Measurements from ENCODE around the gene HOXD12.

Gene HOXD12

GRCh38 chr2:176085861-176086771, 13.5 kb upstream of the HOXD12 start:
- Histone ChIP-seq H3K27ac (ENCODE audit: low read depth, low read length) (no peak overlapping the region), H3K4me2 (ENCODE audit: low read length) (peak overlapping the region; percentile 32), H3K79me1 (ENCODE audit: low read length) (no peaks in the 10 kb centered on the region), H2AK5ac (ENCODE audit: low read length) (no peak overlapping the region), H4K91ac (ENCODE audit: low read depth, low read length) (no peak overlapping the region), H2AFZ (ENCODE audit: insufficient read depth, low read length, poor library complexity) (no peak overlapping the region), H3K18ac (ENCODE audit: low read length) (no peak overlapping the region), H3K4ac (ENCODE audit: low read depth, low read length) (no peak overlapping the region), H3K14ac (ENCODE audit: low read length) (no peak overlapping the region), H3K23ac (ENCODE audit: low read length) (no peak overlapping the region), H3K9ac (ENCODE audit: low read length) (no peak overlapping the region), H3K36me3 (ENCODE audit: control insufficient read depth in 1 of 2, insufficient read depth in 2 of 2, low read length in 2 of 2) (no peaks in the 10 kb centered on the region), H2BK120ac (ENCODE audit: insufficient read depth, low read length, poor library complexity) (no peak overlapping the region), H2BK5ac (ENCODE audit: low read depth, low read length, poor library complexity) (no peak overlapping the region), H4K8ac (ENCODE audit: low read depth, low read length) (no peak overlapping the region), H3K9me3 (ENCODE audit: insufficient read depth, low read depth, low read length) (peaks cover 4% of the 10 kb centered on the region), H3K4me1 (ENCODE audit: control insufficient read depth in 1 of 2, insufficient read depth in 2 of 2, low read length in 2 of 2) (peaks cover 12 to 17% of the 10 kb centered on the region in 2 experiments), H2BK12ac (ENCODE audit: low read length) (no peak overlapping the region), H4K12ac (ENCODE audit: low read depth, low read length) (no peak overlapping the region), H3K27me3 (ENCODE audit: insufficient read depth, low read length) (peaks cover 91% of the 10 kb centered on the region), H3K4me3 (ENCODE audit: low read depth, low read length) (no peak overlapping the region), H3K79me2 (ENCODE audit: control insufficient read depth, insufficient read depth, low read length, poor library complexity) (peaks cover 2% of the 10 kb centered on the region)
- peak in 1 of 2 donors; percentile 27 for DNase-seq
- no CpG with 5 or more reads among the region's 46 CpGs for WGBS (ENCODE audit: extremely low coverage, insufficient coverage, insufficient read length)

DNA sequence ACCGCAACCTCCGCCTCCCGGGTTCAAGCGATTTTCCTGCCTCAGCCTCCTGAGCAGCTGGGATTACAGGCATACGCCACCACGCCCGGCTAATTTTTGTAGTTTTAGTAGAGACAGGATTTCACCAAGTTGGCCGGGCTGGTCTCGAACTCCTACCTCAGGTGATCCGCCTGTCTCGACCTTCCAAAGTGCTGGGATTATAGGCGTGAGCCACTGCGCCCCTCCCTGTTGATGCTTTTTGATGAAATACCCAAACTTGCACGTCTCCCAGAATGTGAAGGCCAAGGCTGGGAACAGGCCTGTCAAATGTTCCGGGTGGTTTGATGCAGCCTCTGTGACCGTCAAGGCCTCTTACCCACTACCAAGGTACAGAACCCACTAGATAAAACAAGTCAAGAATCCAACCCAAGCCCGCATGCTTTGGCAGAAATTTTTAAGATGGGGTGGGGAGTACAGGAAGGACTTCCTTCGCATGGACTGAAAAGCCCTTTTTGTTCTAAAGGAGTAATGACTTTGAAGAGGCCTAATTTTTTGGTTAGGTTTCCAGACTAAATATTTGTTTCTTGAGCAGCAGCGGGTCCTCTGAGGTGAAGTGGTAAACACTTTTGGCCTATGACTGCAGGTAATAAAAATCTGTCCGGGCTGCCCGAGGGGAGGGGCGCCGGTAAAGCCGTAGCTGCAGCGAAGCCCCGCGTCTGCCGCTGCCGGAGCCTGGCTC, 12.1 kb upstream of the HOXD12 start:
- no peaks in the 10 kb centered on the region for H3K36me3 ChIP-seq (ENCODE audit: control insufficient read depth in 1 of 2, insufficient read depth in 2 of 2, low read length in 2 of 2)
- H2AK5ac ChIP-seq (ENCODE audit: low read length): no peak overlapping the region

GRCh38 chr2:176088048-176088936, 11.3 kb upstream of the HOXD12 start:
- Histone ChIP-seq H3K79me2 (ENCODE audit: control insufficient read depth, insufficient read depth, low read length, poor library complexity) (peaks cover 2% of the 10 kb centered on the region), H3K79me1 (ENCODE audit: low read length) (no peaks in the 10 kb centered on the region), H3K9me3 (ENCODE audit: insufficient read depth, low read depth, low read length) (peaks cover 3% of the 10 kb centered on the region), H2BK5ac (ENCODE audit: low read depth, low read length, poor library complexity) (no peak overlapping the region), H4K91ac (ENCODE audit: low read depth, low read length) (no peak overlapping the region), H3K36me3 (ENCODE audit: control insufficient read depth in 1 of 2, insufficient read depth in 2 of 2, low read length in 2 of 2) (no peaks in the 10 kb centered on the region), H2AK5ac (ENCODE audit: low read length) (no peak overlapping the region), H3K4ac (ENCODE audit: low read depth, low read length) (no peak overlapping the region), H3K18ac (ENCODE audit: low read length) (no peak overlapping the region), H3K9ac (ENCODE audit: low read length) (no peak overlapping the region), H3K4me1 (ENCODE audit: control insufficient read depth in 1 of 2, insufficient read depth in 2 of 2, low read length in 2 of 2) (peaks cover 8 to 12% of the 10 kb centered on the region in 2 experiments), H3K27ac (ENCODE audit: low read depth, low read length) (no peak overlapping the region), H3K4me2 (ENCODE audit: low read length) (peak overlapping the region; percentile 73), H3K14ac (ENCODE audit: low read length) (no peak overlapping the region), H2AFZ (ENCODE audit: insufficient read depth, low read length, poor library complexity) (peak overlapping the region; percentile 50), H2BK12ac (ENCODE audit: low read length) (no peak overlapping the region), H4K8ac (ENCODE audit: low read depth, low read length) (peak overlapping the region; percentile 42), H3K4me3 (ENCODE audit: low read depth, low read length) (peak overlapping the region; percentile 21), H2BK120ac (ENCODE audit: insufficient read depth, low read length, poor library complexity) (no peak overlapping the region), H3K23ac (ENCODE audit: low read length) (no peak overlapping the region), H3K27me3 (ENCODE audit: insufficient read depth, low read length) (peaks cover 90% of the 10 kb centered on the region), H4K12ac (ENCODE audit: low read depth, low read length) (no peak overlapping the region)
- DNase-seq: peak; percentile 35 to 58
- WGBS (ENCODE audit: extremely low coverage, insufficient coverage, insufficient read length): no CpG with 5 or more reads among the region's 49 CpGs

More for the DNA sequence above, 12.1 kb upstream of the HOXD12 start:
- WGBS (ENCODE audit: extremely low coverage, insufficient coverage, insufficient read length): no CpG with 5 or more reads among the region's 29 CpGs
- Histone ChIP-seq H4K12ac (ENCODE audit: low read depth, low read length) (no peak overlapping the region), H3K4me3 (ENCODE audit: low read depth, low read length) (peak overlapping the region; percentile 21), H2BK12ac (ENCODE audit: low read length) (no peak overlapping the region), H3K4ac (ENCODE audit: low read depth, low read length) (no peak overlapping the region), H3K27ac (ENCODE audit: low read depth, low read length) (no peak overlapping the region), H3K23ac (ENCODE audit: low read length) (no peak overlapping the region), H3K18ac (ENCODE audit: low read length) (no peak overlapping the region), H3K9ac (ENCODE audit: low read length) (no peak overlapping the region), H2BK120ac (ENCODE audit: insufficient read depth, low read length, poor library complexity) (no peak overlapping the region), H3K14ac (ENCODE audit: low read length) (no peak overlapping the region), H4K8ac (ENCODE audit: low read depth, low read length) (no peak overlapping the region), H2BK5ac (ENCODE audit: low read depth, low read length, poor library complexity) (no peak overlapping the region), H2AFZ (ENCODE audit: insufficient read depth, low read length, poor library complexity) (no peak overlapping the region), H3K4me2 (ENCODE audit: low read length) (peak overlapping the region; percentile 73), H4K91ac (ENCODE audit: low read depth, low read length) (no peak overlapping the region), H3K79me1 (ENCODE audit: low read length) (no peaks in the 10 kb centered on the region), H3K9me3 (ENCODE audit: insufficient read depth, low read depth, low read length) (peaks cover 1% of the 10 kb centered on the region), H3K79me2 (ENCODE audit: control insufficient read depth, insufficient read depth, low read length, poor library complexity) (peaks cover 2% of the 10 kb centered on the region), H3K27me3 (ENCODE audit: insufficient read depth, low read length) (peaks cover 90% of the 10 kb centered on the region), H3K4me1 (ENCODE audit: control insufficient read depth in 1 of 2, insufficient read depth in 2 of 2, low read length in 2 of 2) (peaks cover 11 to 13% of the 10 kb centered on the region in 2 experiments)
- DNase-seq: no peak
